ENCODE measurements around the gene MYO1D. TPM values are rescaled to one million over a fixed set of nuclear protein-coding genes. Genes with fewer than 3 reads are reported as not detected.

The MYO1D gene
- total RNA-seq, 1 experiment from 2014 or later: 206 TPM

DNA sequence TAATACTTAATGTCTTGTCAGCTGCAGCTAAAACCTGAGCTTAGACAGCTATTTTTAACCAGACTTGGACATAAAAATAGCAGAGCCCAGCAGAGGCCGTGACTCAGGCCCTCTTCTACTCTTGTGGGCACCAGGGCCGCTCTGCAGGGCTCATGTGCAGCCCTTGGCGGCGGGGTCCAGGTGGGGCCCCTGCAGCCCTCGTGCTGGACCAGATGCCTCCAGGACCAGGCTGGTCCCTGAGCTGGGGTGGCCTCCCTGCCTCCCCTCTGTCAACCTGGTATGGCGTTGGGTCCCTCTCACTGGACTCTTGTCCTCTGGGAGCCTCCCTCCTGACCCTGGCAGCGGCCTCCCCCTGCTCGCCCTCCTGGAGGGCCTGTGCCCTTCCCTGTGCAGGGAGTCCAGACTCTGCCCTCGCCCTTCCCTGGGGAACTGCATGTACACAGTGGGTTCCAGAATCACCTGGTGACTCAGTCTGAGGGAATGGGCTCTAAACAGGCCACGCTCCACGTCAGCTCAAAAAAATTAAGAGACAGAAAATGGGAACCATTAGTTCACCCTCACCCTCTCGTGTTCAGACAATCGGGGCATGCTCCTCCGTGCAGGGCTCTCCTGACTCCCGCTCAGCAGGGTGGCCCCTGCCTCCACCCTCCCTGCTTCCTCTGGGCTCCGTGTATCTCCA lies 380.4 kb downstream of the MYO1D start:
- intact Hi-C loops (cut with micrococcal nuclease; ENCODE audit: unreplicated experiment): no loop called here
- no TSS peak for BruUV-seq (replicated peaks)

DNA sequence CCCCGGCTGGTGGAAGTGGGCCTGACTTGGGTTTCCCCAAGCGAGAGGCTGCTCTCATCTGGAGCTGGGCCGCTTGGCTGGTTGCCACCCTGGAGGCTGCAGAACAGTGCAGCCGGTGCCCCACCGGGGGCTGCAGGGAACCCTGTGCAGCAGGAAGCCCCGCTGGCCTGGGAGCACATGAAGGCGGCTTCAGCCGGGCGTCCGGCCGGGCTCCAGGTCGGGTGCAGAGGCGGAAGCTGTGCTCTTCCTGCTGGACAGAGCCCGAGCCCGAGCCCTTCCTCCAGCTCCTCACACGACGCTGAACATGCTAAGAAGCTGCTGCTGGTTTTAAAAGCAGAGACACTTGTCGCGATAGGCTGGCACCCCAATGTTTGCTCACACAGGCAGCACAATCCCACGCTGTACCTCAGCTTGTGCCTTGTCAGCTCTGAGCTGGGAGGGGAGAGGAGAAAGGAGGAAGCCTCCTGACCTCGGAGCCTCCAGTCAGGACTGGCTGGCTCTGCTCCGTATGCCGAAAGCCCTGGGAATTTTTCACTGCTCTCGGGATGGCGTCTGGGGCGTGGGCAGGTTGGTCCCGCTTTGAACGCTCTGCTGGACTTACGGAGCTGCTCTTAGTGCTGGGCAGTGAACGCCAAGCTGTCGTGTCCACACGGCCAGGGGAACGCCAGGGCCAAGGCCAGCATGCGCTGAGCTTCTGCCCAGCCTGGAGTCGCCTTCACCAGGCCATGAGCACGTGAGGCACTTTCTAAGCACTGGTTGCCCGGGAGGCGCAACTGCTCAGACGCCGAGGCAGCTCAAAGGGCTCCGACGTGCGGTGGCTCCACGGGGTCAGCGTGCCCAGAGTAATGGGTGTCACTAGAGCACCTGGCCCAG lies 381.3 kb downstream of the MYO1D start:
- H3K27me3 Mint-ChIP-seq (ENCODE audit: insufficient read depth, unreplicated experiment): no peaks in the 10 kb centered on the region
- H3K27ac Mint-ChIP-seq (ENCODE audit: unreplicated experiment): no peak overlapping the region
- TF ChIP-seq, protein P1, sequence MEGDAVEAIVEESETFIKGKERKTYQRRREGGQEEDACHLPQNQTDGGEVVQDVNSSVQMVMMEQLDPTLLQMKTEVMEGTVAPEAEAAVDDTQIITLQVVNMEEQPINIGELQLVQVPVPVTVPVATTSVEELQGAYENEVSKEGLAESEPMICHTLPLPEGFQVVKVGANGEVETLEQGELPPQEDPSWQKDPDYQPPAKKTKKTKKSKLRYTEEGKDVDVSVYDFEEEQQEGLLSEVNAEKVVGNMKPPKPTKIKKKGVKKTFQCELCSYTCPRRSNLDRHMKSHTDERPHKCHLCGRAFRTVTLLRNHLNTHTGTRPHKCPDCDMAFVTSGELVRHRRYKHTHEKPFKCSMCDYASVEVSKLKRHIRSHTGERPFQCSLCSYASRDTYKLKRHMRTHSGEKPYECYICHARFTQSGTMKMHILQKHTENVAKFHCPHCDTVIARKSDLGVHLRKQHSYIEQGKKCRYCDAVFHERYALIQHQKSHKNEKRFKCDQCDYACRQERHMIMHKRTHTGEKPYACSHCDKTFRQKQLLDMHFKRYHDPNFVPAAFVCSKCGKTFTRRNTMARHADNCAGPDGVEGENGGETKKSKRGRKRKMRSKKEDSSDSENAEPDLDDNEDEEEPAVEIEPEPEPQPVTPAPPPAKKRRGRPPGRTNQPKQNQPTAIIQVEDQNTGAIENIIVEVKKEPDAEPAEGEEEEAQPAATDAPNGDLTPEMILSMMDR (IDR thresholded peaks at IDR 0.05; ENCODE audit: insufficient read depth in 1 of 2, low read depth in 1 of 2, low read length in 1 of 2, severe bottlenecking in 1 of 2, unreplicated experiment in 1 of 2): no peak
- no peak for DNase-seq
- ChIA-PET CTCF (interaction anchor here (0.5 to 0.6 kb wide), 2 partner anchors 14 to 390 kb away, joined by 3 to 5 read pairs; no protein-coding TSS in a partner anchor), POLR2A (no interaction called here)
- Histone ChIP-seq H3K27me3 (replicated peaks; ENCODE audit: control insufficient read depth, insufficient read depth, low read length) (no peaks in the 10 kb centered on the region), H3K36me3 (ENCODE audit: control insufficient read depth, insufficient read depth, low read length) (no peaks in the 10 kb centered on the region; the same call in 1 of the 2 replicates), H3K9me3 (no peaks in the 10 kb centered on the region), H3K4me3 (ENCODE audit: low read depth, low read length) (no peak overlapping the region), H3K4me1 (no peaks in the 10 kb centered on the region)
- no peak overlapping the region for H3K4me3 Mint-ChIP-seq (ENCODE audit: unreplicated experiment)
- no peaks in the 10 kb centered on the region for H3K9me3 Mint-ChIP-seq (ENCODE audit: unreplicated experiment)
- H3K36me3 Mint-ChIP-seq (ENCODE audit: insufficient read depth, unreplicated experiment): peaks cover 48% of the 10 kb centered on the region
- intact Hi-C loops (cut with micrococcal nuclease; ENCODE audit: unreplicated experiment): no loop called here
- no peaks in the 10 kb centered on the region for H3K4me1 Mint-ChIP-seq (ENCODE audit: low read depth, unreplicated experiment)
- BruUV-seq (replicated peaks): no TSS peak

More for the DNA sequence above, 380.4 kb downstream of the MYO1D start:
- Histone ChIP-seq H3K27me3 (replicated peaks; ENCODE audit: control insufficient read depth, insufficient read depth, low read length) (no peaks in the 10 kb centered on the region), H3K9me3 (no peaks in the 10 kb centered on the region), H3K36me3 (ENCODE audit: control insufficient read depth, insufficient read depth, low read length) (no peaks in the 10 kb centered on the region; the same call in 1 of the 2 replicates), H3K4me1 (no peaks in the 10 kb centered on the region), H3K4me3 (ENCODE audit: low read depth, low read length) (no peak overlapping the region)
- ChIA-PET CTCF (no interaction called here), POLR2A (no interaction called here)
- H3K9me3 Mint-ChIP-seq (ENCODE audit: unreplicated experiment): no peaks in the 10 kb centered on the region
- H3K36me3 Mint-ChIP-seq (ENCODE audit: insufficient read depth, unreplicated experiment): peaks cover 57% of the 10 kb centered on the region
- DNase-seq: no peak
- H3K4me3 Mint-ChIP-seq (ENCODE audit: unreplicated experiment): no peak overlapping the region
- no peaks in the 10 kb centered on the region for H3K4me1 Mint-ChIP-seq (ENCODE audit: low read depth, unreplicated experiment)
- no peaks in the 10 kb centered on the region for H3K27me3 Mint-ChIP-seq (ENCODE audit: insufficient read depth, unreplicated experiment)
- TF ChIP-seq, protein P1 (IDR thresholded peaks at IDR 0.05; ENCODE audit: insufficient read depth in 1 of 2, low read depth in 1 of 2, low read length in 1 of 2, severe bottlenecking in 1 of 2, unreplicated experiment in 1 of 2): no peak
- H3K27ac Mint-ChIP-seq (ENCODE audit: unreplicated experiment): no peak overlapping the region

DNA sequence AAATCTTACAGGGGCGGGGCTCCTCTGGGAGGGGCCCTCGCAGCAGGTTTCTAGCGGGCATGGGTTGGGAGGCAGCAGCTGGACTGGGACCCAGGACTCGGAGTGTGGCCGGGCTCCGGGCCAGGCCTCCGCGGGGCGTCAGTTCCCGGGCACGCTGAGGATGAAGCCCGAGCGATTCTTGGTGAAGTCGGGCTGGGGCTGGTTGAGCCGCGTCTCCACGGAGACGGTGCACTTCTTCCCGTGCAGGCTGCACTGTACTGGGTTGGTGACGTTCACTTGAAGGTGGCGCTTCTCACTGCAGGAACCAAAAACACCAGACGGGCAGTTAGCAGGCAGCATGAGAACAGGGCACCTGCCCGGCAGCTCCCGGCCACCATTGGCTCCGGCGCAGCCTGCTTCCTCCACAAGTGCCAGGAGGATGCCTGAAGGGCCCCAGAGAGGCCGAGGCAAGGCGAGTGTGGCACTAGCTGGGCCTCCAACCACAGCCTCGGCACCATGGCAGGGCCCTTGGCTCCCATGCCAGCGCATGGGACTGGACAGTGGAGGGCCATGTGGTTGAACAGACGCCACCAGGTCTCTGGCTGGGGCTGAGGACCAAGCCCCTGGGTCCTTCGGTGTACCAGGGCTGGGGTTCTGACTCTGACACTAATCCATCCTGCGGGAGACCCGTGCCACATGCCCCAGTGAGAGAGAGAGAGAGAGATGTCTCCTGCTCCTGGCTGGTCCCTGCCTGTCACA lies 382.1 kb downstream of the MYO1D start:
- TF ChIP-seq, protein P1 (IDR thresholded peaks at IDR 0.05; ENCODE audit: insufficient read depth in 1 of 2, low read depth in 1 of 2, low read length in 1 of 2, severe bottlenecking in 1 of 2, unreplicated experiment in 1 of 2): no peak
- Histone ChIP-seq H3K4me1 (no peaks in the 10 kb centered on the region), H3K9me3 (no peaks in the 10 kb centered on the region), H3K27me3 (replicated peaks; ENCODE audit: control insufficient read depth, insufficient read depth, low read length) (no peaks in the 10 kb centered on the region), H3K4me3 (ENCODE audit: low read depth, low read length) (no peak overlapping the region), H3K36me3 (ENCODE audit: control insufficient read depth, insufficient read depth, low read length) (no peaks in the 10 kb centered on the region; the same call in 1 of the 2 replicates)
- no peaks in the 10 kb centered on the region for H3K9me3 Mint-ChIP-seq (ENCODE audit: unreplicated experiment)
- H3K36me3 Mint-ChIP-seq (ENCODE audit: insufficient read depth, unreplicated experiment): peaks cover 55% of the 10 kb centered on the region
- no peak for DNase-seq
- H3K27me3 Mint-ChIP-seq (ENCODE audit: insufficient read depth, unreplicated experiment): no peaks in the 10 kb centered on the region
- BruUV-seq (replicated peaks): no TSS peak
- no peaks in the 10 kb centered on the region for H3K4me1 Mint-ChIP-seq (ENCODE audit: low read depth, unreplicated experiment)
- H3K27ac Mint-ChIP-seq (ENCODE audit: unreplicated experiment): no peak overlapping the region
- H3K4me3 Mint-ChIP-seq (ENCODE audit: unreplicated experiment): no peak overlapping the region
- CTCF ChIA-PET: interaction anchor here (0.5 to 0.6 kb wide), 2 partner anchors 15 to 389 kb away, joined by 3 to 5 read pairs; no protein-coding TSS in a partner anchor
- POLR2A ChIA-PET: no interaction called here
- intact Hi-C loops (cut with micrococcal nuclease; ENCODE audit: unreplicated experiment): no loop called here
